ENCODE data around the gene TBC1D24. TPM values are rescaled to one million over a fixed set of nuclear protein-coding genes. Genes with fewer than 3 reads are reported as not detected.

The TBC1D24 gene
- total RNA-seq, 1 donor from 2014 or later = 12.6 TPM

DNA sequence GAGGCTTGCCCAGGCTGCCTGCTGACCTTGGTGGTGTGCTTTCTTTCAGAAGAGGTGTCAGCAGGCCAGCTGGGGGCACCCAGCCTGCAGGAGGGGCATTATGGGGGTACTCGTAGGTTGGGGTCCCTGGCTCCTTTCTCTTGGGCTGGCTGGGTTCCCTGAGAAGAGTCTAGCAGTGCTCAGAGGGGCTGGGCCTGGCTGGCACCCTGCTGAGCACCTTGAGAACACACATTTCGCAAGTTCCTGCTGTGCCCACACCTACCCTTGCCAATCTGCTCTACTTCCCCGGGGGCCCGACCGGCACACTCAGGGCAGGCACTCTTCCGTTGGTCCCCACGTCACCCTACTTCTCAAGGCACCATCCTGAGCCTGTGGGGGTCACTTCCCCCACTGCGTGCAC, 51.2 kb downstream of the TBC1D24 start:
- no peak overlapping the region for H3K27ac Mint-ChIP-seq
- ChIA-PET POLR2A (no interaction called here), CTCF (no interaction called here)
- H3K36me3 Mint-ChIP-seq (ENCODE audit: low read depth) = peaks cover 59% of the 10 kb centered on the region
- H3K27me3 Mint-ChIP-seq = no peaks in the 10 kb centered on the region
- H3K4me3 Mint-ChIP-seq = no peak overlapping the region
- no peaks in the 10 kb centered on the region for H3K9me3 Mint-ChIP-seq
- no peak for DNase-seq
- intact Hi-C loops (cut with micrococcal nuclease) = no loop called here
- ATAC-seq (ENCODE audit: low read depth) = no peak
- TF ChIP-seq, protein P1, sequence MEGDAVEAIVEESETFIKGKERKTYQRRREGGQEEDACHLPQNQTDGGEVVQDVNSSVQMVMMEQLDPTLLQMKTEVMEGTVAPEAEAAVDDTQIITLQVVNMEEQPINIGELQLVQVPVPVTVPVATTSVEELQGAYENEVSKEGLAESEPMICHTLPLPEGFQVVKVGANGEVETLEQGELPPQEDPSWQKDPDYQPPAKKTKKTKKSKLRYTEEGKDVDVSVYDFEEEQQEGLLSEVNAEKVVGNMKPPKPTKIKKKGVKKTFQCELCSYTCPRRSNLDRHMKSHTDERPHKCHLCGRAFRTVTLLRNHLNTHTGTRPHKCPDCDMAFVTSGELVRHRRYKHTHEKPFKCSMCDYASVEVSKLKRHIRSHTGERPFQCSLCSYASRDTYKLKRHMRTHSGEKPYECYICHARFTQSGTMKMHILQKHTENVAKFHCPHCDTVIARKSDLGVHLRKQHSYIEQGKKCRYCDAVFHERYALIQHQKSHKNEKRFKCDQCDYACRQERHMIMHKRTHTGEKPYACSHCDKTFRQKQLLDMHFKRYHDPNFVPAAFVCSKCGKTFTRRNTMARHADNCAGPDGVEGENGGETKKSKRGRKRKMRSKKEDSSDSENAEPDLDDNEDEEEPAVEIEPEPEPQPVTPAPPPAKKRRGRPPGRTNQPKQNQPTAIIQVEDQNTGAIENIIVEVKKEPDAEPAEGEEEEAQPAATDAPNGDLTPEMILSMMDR (IDR thresholded peaks at IDR 0.05) = no peak
- peaks cover 19% of the 10 kb centered on the region for H3K4me1 Mint-ChIP-seq

DNA sequence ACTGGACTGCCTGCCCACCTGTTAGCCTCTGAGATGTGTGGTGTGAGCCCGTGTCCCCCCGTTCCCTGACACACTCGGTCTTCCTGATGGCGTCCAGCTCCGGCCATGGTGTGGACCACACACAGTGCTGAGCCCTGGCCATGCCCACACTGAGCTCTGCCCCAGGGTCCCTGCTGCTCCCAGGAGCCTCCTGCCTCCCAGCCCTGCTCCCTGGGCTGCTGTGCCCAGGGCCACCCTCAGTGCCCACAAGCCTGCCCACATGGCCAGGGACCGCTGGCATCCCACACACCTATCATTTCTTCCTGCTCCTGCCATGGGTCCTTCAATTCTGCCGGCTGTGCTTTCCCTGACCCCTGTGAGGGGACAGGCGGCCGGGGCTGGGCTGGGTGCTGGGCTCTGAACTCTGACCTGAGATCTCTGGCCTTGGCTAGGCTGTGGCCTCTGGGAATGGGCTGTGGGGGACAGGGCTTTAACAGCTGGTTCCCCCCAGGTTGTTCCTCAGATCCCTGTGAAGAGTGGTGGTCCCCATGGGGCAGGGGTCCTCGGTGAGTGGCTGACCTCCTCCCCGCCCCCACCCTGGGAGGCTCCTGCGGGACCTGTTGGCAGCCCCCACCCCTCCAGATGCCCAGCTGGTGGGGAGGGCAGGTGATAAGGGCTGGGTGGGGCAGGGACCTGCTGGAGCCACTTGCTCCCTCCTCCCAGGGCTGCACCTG, 52.3 kb downstream of the TBC1D24 start:
- Mint-ChIP-seq H3K4me1 (peaks cover 22% of the 10 kb centered on the region), H3K27me3 (no peaks in the 10 kb centered on the region), H3K4me3 (no peak overlapping the region), H3K27ac (no peak overlapping the region), H3K9me3 (no peaks in the 10 kb centered on the region), H3K36me3 (ENCODE audit: low read depth) (peaks cover 52% of the 10 kb centered on the region)
- TF ChIP-seq, protein P1 (IDR thresholded peaks at IDR 0.05) = no peak
- DNase-seq = no peak
- no peak for ATAC-seq (ENCODE audit: low read depth)
- POLR2A ChIA-PET = no interaction called here
- intact Hi-C loops (cut with micrococcal nuclease) = no loop called here
- CTCF ChIA-PET = no interaction called here

DNA sequence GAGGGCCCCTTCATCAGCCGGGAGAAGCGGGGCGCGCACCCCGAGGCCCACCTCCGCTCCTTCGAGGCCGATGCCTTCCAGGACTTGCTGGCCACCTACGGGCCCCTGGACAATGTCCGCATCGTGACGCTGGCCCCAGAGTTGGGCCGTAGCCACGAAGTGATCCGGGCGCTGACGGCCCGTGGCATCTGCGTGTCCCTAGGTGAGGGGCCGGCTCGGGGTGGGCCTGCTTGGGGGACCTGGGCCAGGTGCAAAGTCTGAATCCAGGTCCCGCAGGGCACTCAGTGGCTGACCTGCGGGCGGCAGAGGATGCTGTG, 52.8 kb downstream of the TBC1D24 start:
- ChIA-PET CTCF (no interaction called here), POLR2A (no interaction called here)
- DNase-seq (no peak), ATAC-seq (ENCODE audit: low read depth) (no peak)
- H3K36me3 Mint-ChIP-seq (ENCODE audit: low read depth) = peaks cover 53% of the 10 kb centered on the region
- H3K27me3 Mint-ChIP-seq = no peaks in the 10 kb centered on the region
- intact Hi-C loops (cut with micrococcal nuclease) = no loop called here
- no peak overlapping the region for H3K4me3 Mint-ChIP-seq
- no peak overlapping the region for H3K27ac Mint-ChIP-seq
- TF ChIP-seq, protein P1 (IDR thresholded peaks at IDR 0.05) = no peak
- H3K9me3 Mint-ChIP-seq = no peaks in the 10 kb centered on the region
- peaks cover 22% of the 10 kb centered on the region for H3K4me1 Mint-ChIP-seq

DNA sequence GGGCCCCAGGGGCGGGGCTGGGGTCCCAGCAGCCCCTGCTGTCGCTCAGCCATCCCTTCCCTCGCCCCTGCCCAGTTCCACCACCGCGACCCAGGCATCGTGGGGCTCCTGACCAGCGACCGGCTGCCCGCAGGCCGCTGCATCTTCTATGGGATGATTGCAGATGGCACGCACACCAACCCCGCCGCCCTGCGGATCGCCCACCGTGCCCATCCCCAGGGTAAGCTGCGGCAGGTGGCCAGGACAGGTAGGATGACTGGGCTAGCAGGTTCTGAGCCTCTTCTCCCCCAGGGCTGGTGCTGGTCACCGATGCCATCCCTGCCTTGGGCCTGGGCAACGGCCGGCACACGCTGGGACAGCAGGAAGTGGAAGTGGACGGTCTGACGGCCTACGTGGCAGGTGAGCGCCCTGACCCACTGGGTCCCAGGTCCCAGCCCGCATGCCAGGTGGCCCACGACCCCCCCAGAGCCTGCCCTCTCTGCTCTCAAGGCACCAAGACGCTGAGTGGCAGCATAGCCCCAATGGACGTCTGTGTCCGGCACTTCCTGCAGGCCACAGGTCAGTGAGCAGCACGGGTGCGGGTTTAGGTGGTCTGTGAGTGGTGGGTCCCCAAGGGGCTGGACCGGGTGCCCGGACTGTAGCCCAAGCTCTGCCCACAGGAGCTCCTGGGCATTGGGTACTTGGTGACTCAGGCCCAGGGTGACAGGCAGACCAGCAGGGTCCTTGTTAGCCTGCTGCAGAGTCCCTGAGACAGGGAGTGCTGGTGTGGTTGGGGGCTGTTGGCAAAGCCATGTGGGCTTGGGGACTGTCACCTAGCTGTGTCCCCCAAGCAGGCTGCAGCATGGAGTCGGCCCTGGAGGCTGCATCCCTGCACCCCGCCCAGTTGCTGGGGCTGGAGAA, 53.5 kb downstream of the TBC1D24 start:
- no peak for DNase-seq
- TF ChIP-seq, protein P1 (IDR thresholded peaks at IDR 0.05) = no peak
- POLR2A ChIA-PET = interaction anchor here (0.8 kb wide), 1 partner anchor 8 kb away, joined by 5 read pairs; the partner anchor contains the start of gene AMDHD2
- no peaks in the 10 kb centered on the region for H3K27me3 Mint-ChIP-seq
- intact Hi-C loops (cut with micrococcal nuclease) = no loop called here
- H3K36me3 Mint-ChIP-seq (ENCODE audit: low read depth) = peaks cover 48% of the 10 kb centered on the region
- H3K4me1 Mint-ChIP-seq = peaks cover 23% of the 10 kb centered on the region
- ATAC-seq (ENCODE audit: low read depth) = no peak
- no peaks in the 10 kb centered on the region for H3K9me3 Mint-ChIP-seq
- H3K27ac Mint-ChIP-seq = no peak overlapping the region
- CTCF ChIA-PET = no interaction called here
- H3K4me3 Mint-ChIP-seq = no peak overlapping the region

Measured in activated B cell treated with CpG ODN at 0.5 μM for 24 hours (primary cell).